ENCODE results near the gene YEATS2. TPM values are rescaled to one million over a fixed set of nuclear protein-coding genes. Genes with fewer than 3 reads are reported as not detected.

Gene YEATS2
- 38.6 TPM for total RNA-seq (2021; ENCODE audit: unreplicated experiment)
- 31.6 and 32.5 TPM in 2 replicates for polyA plus RNA-seq (2012)
- Bru-seq, nascent RNA = percentile 86 among the genes with signal in this experiment
- percentile 79 among the genes with signal in this experiment for BruChase-seq, experiment 1, labeled RNA remaining after a 6-hour chase
- percentile 86 among the genes with signal in this experiment for BruChase-seq, experiment 2, labeled RNA remaining after a 2-hour chase
- long read RNA-seq, full-length matches to known transcripts = 3 of 39 reads
- long read RNA-seq, partial matches to known transcripts = 26 of 39 reads
- long read RNA-seq, other reads (novel, unspliced or antisense) = 10 of 39 reads

DNA sequence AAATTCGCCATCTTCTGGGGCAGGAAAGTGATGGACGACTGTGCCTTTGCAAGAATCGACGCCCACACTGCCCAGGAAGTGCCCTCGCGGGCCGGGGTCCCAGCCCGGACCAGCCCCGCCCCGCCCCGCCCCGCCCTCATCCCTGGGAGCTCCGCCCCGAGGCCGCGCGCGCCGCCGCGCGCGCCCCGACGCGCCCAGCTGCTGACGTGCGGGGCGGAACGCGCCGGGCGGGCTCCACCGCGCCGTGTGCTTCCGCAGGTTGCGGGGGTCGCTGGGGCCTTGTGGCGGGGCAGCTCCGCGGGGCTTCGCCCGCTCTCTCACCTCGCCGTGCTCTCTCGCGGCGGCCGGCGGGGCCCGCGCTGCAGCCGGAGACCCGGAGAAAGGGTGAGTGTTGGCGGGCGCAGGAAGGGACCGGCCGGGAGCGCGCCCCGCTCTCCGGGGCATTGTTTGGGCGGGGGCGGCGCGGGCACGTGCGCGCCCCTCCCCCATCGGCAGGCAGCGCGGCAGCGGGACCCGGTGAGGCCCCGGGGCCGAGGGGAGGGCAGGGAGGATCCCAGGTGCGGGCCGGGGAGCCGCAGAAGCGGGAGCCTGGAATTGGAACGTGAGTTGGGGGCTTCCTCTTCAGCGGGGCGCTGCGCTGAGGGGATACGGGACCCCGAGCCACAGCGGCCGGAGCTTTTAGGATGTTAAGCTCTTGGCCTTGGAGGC is at the start of gene YEATS2:
Gene YEATS2, plus strand, starts transcription at position 188 of the 708 bp plus-strand sequence. CDS start 17,366 bp downstream, outside the sequence.
- H3K9me3 ChIP-seq (ENCODE audit: control insufficient read depth in 1 of 2, insufficient read depth in 1 of 2, low read depth in 1 of 2, low read length in 2 of 2) = no peaks in the 10 kb centered on the region
- H3K9me2 ChIP-seq (ENCODE audit: insufficient read depth) = no peaks in the 10 kb centered on the region
- peak within 1 kb of the TSS; percentile 81 for H3K4me2 ChIP-seq (ENCODE audit: low read length)
- peaks cover 9% of the 10 kb centered on the region; the same call in 1 of the 2 replicates for H4K20me1 ChIP-seq (ENCODE audit: insufficient read depth)
- peak within 1 kb of the TSS; percentile 79 to 99 for H3K4me3 ChIP-seq (replicated peaks in 1 of 2; ENCODE audit: low read depth in 1 of 2, low read length in 2 of 2)
- peak within 1 kb of the TSS; percentile 81 for H2AFZ ChIP-seq (ENCODE audit: low read depth, low read length, poor library complexity, severe bottlenecking)
- ChIA-PET RAD21 (ENCODE audit: low non-redundant PET in 1 of 2, low total read pairs in 2 of 2, uncharacterized antibody in 2 of 2, unreplicated experiment in 2 of 2) (no interaction called here), POLR2A (interaction anchor here (0.6 to 1.2 kb wide), 4 partner anchors 18 to 1997 kb away, joined by 3 to 5 read pairs (median 3); no protein-coding TSS in a partner anchor), CTCF (no interaction called here)
- H3K9ac ChIP-seq (ENCODE audit: low read length) = peak within 1 kb of the TSS; percentile 97
- H3K27ac ChIP-seq (ENCODE audit: low read depth, low read length) = peak within 1 kb of the TSS; percentile 77
- peaks cover 0 to 2% of the 10 kb centered on the region in 2 experiments; a peak in 1 of 4 replicates for H3K36me3 ChIP-seq (ENCODE audit: control insufficient read depth in 1 of 2, insufficient read depth in 2 of 2, low read length in 2 of 2)
- peaks cover 0 to 18% of the 10 kb centered on the region in 2 experiments; a peak in 3 of 4 replicates for H3K4me1 ChIP-seq (ENCODE audit: control insufficient read depth in 1 of 2, insufficient read depth in 2 of 2, low read length in 2 of 2)
- no peaks in the 10 kb centered on the region for H3K27me3 ChIP-seq (ENCODE audit: insufficient read depth, low read length)
- intact Hi-C loops (cut with micrococcal nuclease) = no loop called here
- TF ChIP-seq ZFX (IDR thresholded peaks at IDR 0.05) (peak; percentile 78), EGR1 (IDR thresholded peaks at IDR 0.05; ENCODE audit: low read depth) (peak; percentile 82), YY1 (IDR thresholded peaks at IDR 0.05; ENCODE audit: extremely low read depth, insufficient replicate concordance, low read depth, low read length) (peak; percentile 9), POLR2A (IDR thresholded peaks at IDR 0.05; ENCODE audit: borderline replicate concordance, extremely low read depth, insufficient read depth, insufficient read length) (peak; percentile 66), POLR2AphosphoS5 (IDR thresholded peaks at IDR 0.05; ENCODE audit: low read depth, low read length) (peak; percentile 89), CBX3 (IDR thresholded peaks at IDR 0.05; ENCODE audit: low read depth) (no peak)
- TF ChIP-seq, protein P1, sequence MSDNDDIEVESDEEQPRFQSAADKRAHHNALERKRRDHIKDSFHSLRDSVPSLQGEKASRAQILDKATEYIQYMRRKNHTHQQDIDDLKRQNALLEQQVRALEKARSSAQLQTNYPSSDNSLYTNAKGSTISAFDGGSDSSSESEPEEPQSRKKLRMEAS (IDR thresholded peaks at IDR 0.05) = peak; percentile 61
- TF ChIP-seq, protein P2, sequence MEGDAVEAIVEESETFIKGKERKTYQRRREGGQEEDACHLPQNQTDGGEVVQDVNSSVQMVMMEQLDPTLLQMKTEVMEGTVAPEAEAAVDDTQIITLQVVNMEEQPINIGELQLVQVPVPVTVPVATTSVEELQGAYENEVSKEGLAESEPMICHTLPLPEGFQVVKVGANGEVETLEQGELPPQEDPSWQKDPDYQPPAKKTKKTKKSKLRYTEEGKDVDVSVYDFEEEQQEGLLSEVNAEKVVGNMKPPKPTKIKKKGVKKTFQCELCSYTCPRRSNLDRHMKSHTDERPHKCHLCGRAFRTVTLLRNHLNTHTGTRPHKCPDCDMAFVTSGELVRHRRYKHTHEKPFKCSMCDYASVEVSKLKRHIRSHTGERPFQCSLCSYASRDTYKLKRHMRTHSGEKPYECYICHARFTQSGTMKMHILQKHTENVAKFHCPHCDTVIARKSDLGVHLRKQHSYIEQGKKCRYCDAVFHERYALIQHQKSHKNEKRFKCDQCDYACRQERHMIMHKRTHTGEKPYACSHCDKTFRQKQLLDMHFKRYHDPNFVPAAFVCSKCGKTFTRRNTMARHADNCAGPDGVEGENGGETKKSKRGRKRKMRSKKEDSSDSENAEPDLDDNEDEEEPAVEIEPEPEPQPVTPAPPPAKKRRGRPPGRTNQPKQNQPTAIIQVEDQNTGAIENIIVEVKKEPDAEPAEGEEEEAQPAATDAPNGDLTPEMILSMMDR (IDR thresholded peaks at IDR 0.05 in 2 of 3, conservative IDR thresholded peaks at IDR 0.05 in 1 of 3; ENCODE audit: borderline replicate concordance in 1 of 3, insufficient read depth in 1 of 3, low read depth in 2 of 3, low read length in 2 of 3) = no peak
- no TSS peak for BruUV-seq (replicated peaks)
- peaks cover 50% of the 10 kb centered on the region for H3K79me2 ChIP-seq (ENCODE audit: insufficient read depth, low read length)
- peak; percentile 90 for ATAC-seq
- peak; percentile 23 for DNase-seq (ENCODE audit: low read depth, low spot score)

Measured in HCT116 (cell line).